ENCODE data around the gene TPRA1.
"Not testable (repeated sequence)": the region's sequence is repeated elsewhere in the genome, so short reads cannot be mapped to it uniquely, and the experiment has no call there.

The TPRA1 gene

GRCh38 chr3:127530863-127531262 is 59.7 kb downstream of the TPRA1 start:
- peak in 1 of 42 donors; percentile 4 for DNase-seq
- intact Hi-C loops (cut with DNase I), result not testable (repeated sequence)

- intact Hi-C loops (cut with DNase I), result no loop called here
- DNase-seq, result peak in 4 of 42 donors; percentile 1 to 35 (median 22)
These were observed 61.0 kb downstream of the TPRA1 start for GRCh38 chr3:127529346-127530188.

- no peak for DNase-seq
- intact Hi-C loops (cut with DNase I), result no loop called here
These were observed 65.2 kb downstream of the TPRA1 start for GRCh38 chr3:127525373-127525772.

GRCh38 chr3:127524296-127524896 is 66.1 kb downstream of the TPRA1 start:
- intact Hi-C loops (cut with DNase I), result no loop called here
- peak in 35 of 42 donors; percentile 21 to 84 (median 59) for DNase-seq
